Progenitor cell of endocrine pancreas (in vitro differentiated cells): ENCODE data around the gene ZNF230. TPM values are rescaled to one million over a fixed set of nuclear protein-coding genes. Genes with fewer than 3 reads are reported as not detected.

Experiments used
- DNase-seq: peaks from one replicate; pipeline ENCODE4 v3.0.0; 2021; ENCODE audit warnings: low spot score; ENCODE audit not compliant: unreplicated experiment
- H3K27ac Mint-ChIP-seq: 2 replicates; pipeline ENCODE4 v1.8.0; 2021; ENCODE audit warnings: mild to moderate bottlenecking, moderate library complexity, mixed read lengths
- H3K27me3 Mint-ChIP-seq: 2 replicates; pipeline ENCODE4 v1.8.0; 2021; ENCODE audit warnings: mixed read lengths
- H3K36me3 Mint-ChIP-seq: 2 replicates; pipeline ENCODE4 v1.8.0; 2022; ENCODE audit warnings: mixed read lengths; ENCODE audit not compliant: insufficient read depth
- H3K4me1 Mint-ChIP-seq: 2 replicates; pipeline ENCODE4 v1.8.0; 2021; ENCODE audit warnings: low read depth, mixed read lengths
- H3K4me3 Mint-ChIP-seq: 2 replicates; pipeline ENCODE4 v1.8.0; 2021; ENCODE audit warnings: low read depth, mild to moderate bottlenecking, moderate library complexity, mixed read lengths
- H3K9me3 Mint-ChIP-seq: 2 replicates; pipeline ENCODE4 v1.8.0; 2021; ENCODE audit warnings: low read depth, mixed read lengths
- CTCF ChIP-seq: fragments of 200-600 bp; sonication (generic); IDR thresholded peaks from one replicate; pipeline ENCODE4 v1.5.0; 2021; ENCODE audit warnings: antibody characterized with exemption, mild to moderate bottlenecking; ENCODE audit not compliant: unreplicated experiment
- total RNA-seq: library from RNA; stranded (reverse); gene quantifications from 2 replicates; pipeline ENCODE4 v1.2.1, GENCODE V29; 2021

ZNF230 gene
- total RNA-seq, 1 donor from 2014 or later, result 7.3 TPM

GRCh38 chr19:44019498-44019897 lies 16.7 kb downstream of the ZNF230 start:
- no peak overlapping the region for H3K27ac Mint-ChIP-seq
- H3K36me3 Mint-ChIP-seq, result no peaks in the 10 kb centered on the region
- peaks cover 12% of the 10 kb centered on the region for H3K9me3 Mint-ChIP-seq
- no peaks in the 10 kb centered on the region for H3K4me1 Mint-ChIP-seq
- DNase-seq, result no peak
- H3K27me3 Mint-ChIP-seq, result peaks cover 29% of the 10 kb centered on the region
- H3K4me3 Mint-ChIP-seq, result no peak overlapping the region
- TF ChIP-seq CTCF, result no peak

- Mint-ChIP-seq H3K36me3 (peaks cover 5% of the 10 kb centered on the region), H3K4me1 (peaks cover 12% of the 10 kb centered on the region), H3K27me3 (peaks cover 29% of the 10 kb centered on the region), H3K4me3 (no peak overlapping the region), H3K9me3 (peaks cover 4% of the 10 kb centered on the region), H3K27ac (no peak overlapping the region)
- DNase-seq, result no peak
- no peak for TF ChIP-seq CTCF
Observed at GRCh38 chr19:44021221-44021620, 18.5 kb downstream of the ZNF230 start.

GRCh38 chr19:44024900-44025216 lies 22.1 kb downstream of the ZNF230 start:
- TF ChIP-seq CTCF, result no peak
- Mint-ChIP-seq H3K27ac (peak overlapping the region; percentile 98), H3K36me3 (peaks cover 36% of the 10 kb centered on the region), H3K27me3 (peaks cover 24% of the 10 kb centered on the region), H3K9me3 (peaks cover 14% of the 10 kb centered on the region), H3K4me1 (peaks cover 15% of the 10 kb centered on the region), H3K4me3 (peak overlapping the region; percentile 98)
- no peak for DNase-seq

GRCh38 chr19:44025217-44025936 lies 22.6 kb downstream of the ZNF230 start, which contains the start of gene ZNF222:
Gene ZNF222 (plus strand): TSS chr19:44025379. CDS start chr19:44025437, 58 bp downstream.
- Mint-ChIP-seq H3K9me3 (peaks cover 19% of the 10 kb centered on the region), H3K4me1 (peaks cover 15% of the 10 kb centered on the region), H3K4me3 (peak within 1 kb of the TSS; percentile 98), H3K27ac (peak within 1 kb of the TSS; percentile 98), H3K27me3 (peaks cover 18% of the 10 kb centered on the region), H3K36me3 (peaks cover 41% of the 10 kb centered on the region)
- DNase-seq, result peak; percentile 43
- TF ChIP-seq CTCF, result no peak

- Mint-ChIP-seq H3K27me3 (peaks cover 10% of the 10 kb centered on the region), H3K4me3 (peak overlapping the region; percentile 98), H3K9me3 (peaks cover 25% of the 10 kb centered on the region), H3K27ac (no peak overlapping the region), H3K36me3 (peaks cover 53% of the 10 kb centered on the region), H3K4me1 (peaks cover 15% of the 10 kb centered on the region)
- DNase-seq, result no peak
- TF ChIP-seq CTCF, result no peak
Observed at GRCh38 chr19:44026622-44027021, 23.9 kb downstream of the ZNF230 start.
